ENCODE measurements around the gene UBE2F. TPM values are rescaled to one million over a fixed set of nuclear protein-coding genes. Genes with fewer than 3 reads are reported as not detected.

UBE2F gene
- total and polyA plus RNA-seq, 2 of the 13 experiments (the other 11 are each of a cell fraction or from before 2014, with no cell fraction given) = 35.4 to 73.1 TPM

DNA sequence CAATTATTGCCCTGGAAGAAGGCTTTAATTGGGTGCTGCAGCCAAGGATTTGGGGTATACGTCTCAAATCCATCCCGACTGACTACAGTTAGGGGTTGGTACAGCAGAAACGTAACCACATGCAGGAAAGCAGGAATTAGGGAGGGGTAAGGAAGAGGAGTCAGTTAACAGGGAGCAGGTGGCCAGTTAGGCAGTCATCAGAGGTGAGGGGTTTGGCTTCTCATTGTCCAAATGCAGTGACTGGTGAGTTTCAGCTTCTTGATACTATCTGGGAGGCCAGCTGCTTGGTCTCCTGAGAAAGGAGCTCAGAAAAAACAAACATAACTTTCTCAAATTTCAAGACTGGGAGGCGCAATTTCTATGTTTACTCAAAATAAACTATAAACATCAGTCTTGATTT is 38.8 kb upstream of the UBE2F start:
- DNase-seq (ENCODE audit: low spot score) (no peak), ATAC-seq (no peak), FAIRE-seq (no peak)
- no peak for TF ChIP-seq MAFK (conservative IDR thresholded peaks at IDR 0.05 in 1 of 2, IDR thresholded peaks at IDR 0.05 in 1 of 2; ENCODE audit: low read length in 2 of 2)
- TF ChIP-seq FUBP1 (CRISPR knock-in tag; IDR thresholded peaks at IDR 0.05; ENCODE audit: borderline replicate concordance) = no peak
- no peak for TF ChIP-seq HIC2 (CRISPR knock-in tag; IDR thresholded peaks at IDR 0.05; ENCODE audit: low read depth)
- no peak for TF ChIP-seq ZFP37 (CRISPR knock-in tag; IDR thresholded peaks at IDR 0.05; ENCODE audit: borderline replicate concordance)
- no peak for TF ChIP-seq ZNF263 (CRISPR knock-in tag; IDR thresholded peaks at IDR 0.05)
- WGBS (ENCODE audit: low lambda C conversion rate) = 28% methylated on average over 4 of the region's 4 CpGs
- Histone ChIP-seq H3K36me3 (replicated peaks in 1 of 2; ENCODE audit: control insufficient read depth in 1 of 2, insufficient read depth in 2 of 2, low read length in 2 of 2) (no peaks in the 10 kb centered on the region), H3K4me1 (ENCODE audit: insufficient read depth, low read length) (peaks cover 5% of the 10 kb centered on the region), H3K9me3 (ENCODE audit: low read length) (no peaks in the 10 kb centered on the region), H3K4me3 (replicated peaks in 1 of 3; ENCODE audit: insufficient read depth in 1 of 3, low read depth in 2 of 3, low read length in 3 of 3) (no peak overlapping the region), H3K9ac (ENCODE audit: insufficient read depth, low read depth, low read length) (no peak overlapping the region), H3K27ac (ENCODE audit: extremely low read length, insufficient read depth, low read length) (no peak overlapping the region), H3K27me3 (ENCODE audit: control insufficient read depth in 1 of 2, insufficient read depth in 2 of 2, low read length in 2 of 2) (peaks cover 3 to 22% of the 10 kb centered on the region in 2 experiments; a peak in 4 of 5 replicates), H4K20me1 (ENCODE audit: insufficient read depth, low read length) (no peaks in the 10 kb centered on the region), H2AFZ (ENCODE audit: low read length) (no peak overlapping the region), H3K79me2 (ENCODE audit: insufficient read depth, low read length) (no peaks in the 10 kb centered on the region), H3K4me2 (ENCODE audit: low read depth, low read length) (no peak overlapping the region)
- in situ Hi-C loops (cut with HindIII; ENCODE audit: extremely low pct_ligation_motif_present, low pct_unique_long_range_greater_than_20kb) (no loop called here), intact Hi-C loops (cut with micrococcal nuclease; ENCODE audit: unreplicated experiment) (no loop called here)
- ChIA-PET CTCF (ENCODE audit: low intra/inter-chr PET ratio, low total read pairs) (no interaction called here), POLR2A (no interaction called here)
- no TSS peak for BruUV-seq (replicated peaks)
